Measurements from ENCODE around the gene CIART. TPM values are rescaled to one million over a fixed set of nuclear protein-coding genes. Genes with fewer than 3 reads are reported as not detected.
"Not testable (repeated sequence)": the region's sequence is repeated elsewhere in the genome, so short reads cannot be mapped to it uniquely, and the experiment has no call there.

CIART gene
- total RNA-seq, 6 experiments from 2014 or later, result 5.6 to 9.8 (median 8.0) TPM

- no peak overlapping the region for H3K4me3 Mint-ChIP-seq
- DNase-seq, result no peak
- TF ChIP-seq CTCF (IDR thresholded peaks at IDR 0.05), result no peak
- peaks cover 33% of the 10 kb centered on the region for H3K36me3 Mint-ChIP-seq (ENCODE audit: low read depth)
- H3K4me1 Mint-ChIP-seq (ENCODE audit: low read depth), result no peaks in the 10 kb centered on the region
- H3K9me3 Mint-ChIP-seq, result no peaks in the 10 kb centered on the region
- peak overlapping the region; percentile 12; the same call in 1 of the 2 replicates for H3K27ac Mint-ChIP-seq
- H3K27me3 Mint-ChIP-seq (ENCODE audit: insufficient read depth), result peaks cover 1% of the 10 kb centered on the region; the same call in 1 of the 2 replicates
These were observed 20.5 kb downstream of the CIART start for GRCh38 chr1:150302902-150303301.

GRCh38 chr1:150308585-150308984 is 26.2 kb downstream of the CIART start:
- not testable (repeated sequence) for H3K27ac Mint-ChIP-seq; H3K9me3 Mint-ChIP-seq; H3K27me3 Mint-ChIP-seq (ENCODE audit: insufficient read depth); DNase-seq; H3K4me3 Mint-ChIP-seq; H3K4me1 Mint-ChIP-seq (ENCODE audit: low read depth)
- H3K36me3 Mint-ChIP-seq (ENCODE audit: low read depth), result peaks cover 25% of the 10 kb centered on the region

GRCh38 chr1:150309758-150310508 is 27.6 kb downstream of the CIART start:
- H3K9me3 Mint-ChIP-seq, result no peaks in the 10 kb centered on the region
- H3K4me1 Mint-ChIP-seq (ENCODE audit: low read depth), result no peaks in the 10 kb centered on the region
- H3K4me3 Mint-ChIP-seq, result no peak overlapping the region
- no peaks in the 10 kb centered on the region for H3K27me3 Mint-ChIP-seq (ENCODE audit: insufficient read depth)
- no peak for DNase-seq
- TF ChIP-seq CTCF (IDR thresholded peaks at IDR 0.05), result no peak
- H3K27ac Mint-ChIP-seq, result no peak overlapping the region
- peaks cover 23% of the 10 kb centered on the region for H3K36me3 Mint-ChIP-seq (ENCODE audit: low read depth)

GRCh38 chr1:150311762-150312161 is 29.4 kb downstream of the CIART start:
- no peak for DNase-seq
- no peaks in the 10 kb centered on the region for H3K4me1 Mint-ChIP-seq (ENCODE audit: low read depth)
- no peak overlapping the region for H3K4me3 Mint-ChIP-seq
- no peaks in the 10 kb centered on the region for H3K9me3 Mint-ChIP-seq
- H3K27ac Mint-ChIP-seq, result no peak overlapping the region
- peaks cover 20% of the 10 kb centered on the region for H3K36me3 Mint-ChIP-seq (ENCODE audit: low read depth)
- TF ChIP-seq CTCF (IDR thresholded peaks at IDR 0.05), result no peak
- H3K27me3 Mint-ChIP-seq (ENCODE audit: insufficient read depth), result no peaks in the 10 kb centered on the region; the same call in 1 of the 2 replicates

- not testable (repeated sequence) for H3K4me1 Mint-ChIP-seq (ENCODE audit: low read depth); DNase-seq; H3K9me3 Mint-ChIP-seq; H3K36me3 Mint-ChIP-seq (ENCODE audit: low read depth); H3K27ac Mint-ChIP-seq; H3K4me3 Mint-ChIP-seq; H3K27me3 Mint-ChIP-seq (ENCODE audit: insufficient read depth)
These were observed 32.3 kb downstream of the CIART start for GRCh38 chr1:150314691-150315090.

- Mint-ChIP-seq H3K27me3 (ENCODE audit: insufficient read depth) (no peaks in the 10 kb centered on the region; the same call in 1 of the 2 replicates), H3K36me3 (ENCODE audit: low read depth) (peaks cover 7% of the 10 kb centered on the region; the same call in 1 of the 2 replicates), H3K27ac (peak overlapping the region; percentile 92), H3K4me3 (peak overlapping the region; percentile 99), H3K9me3 (no peaks in the 10 kb centered on the region), H3K4me1 (ENCODE audit: low read depth) (peaks cover 9% of the 10 kb centered on the region)
- no peak for TF ChIP-seq CTCF (IDR thresholded peaks at IDR 0.05)
- DNase-seq, result no peak
These were observed 38.3 kb downstream of the CIART start for GRCh38 chr1:150320667-150320978.
